Fibroblast of villous mesenchyme (primary cell): ENCODE measurements around the gene ATP11A. TPM values are rescaled to one million over a fixed set of nuclear protein-coding genes. Genes with fewer than 3 reads are reported as not detected.

Source experiments
- DNase-seq: peaks from one replicate; pipeline ENCODE4 v3.0.0-alpha.2; 2010; ENCODE audit warnings: low read depth
- H3K4me3 ChIP-seq: 2 replicates; pipeline ENCODE4 v1.5.1; 2011; ENCODE audit warnings: low read depth, mild to moderate bottlenecking, low read length
- total RNA-seq: library from RNA; depleted of rRNA; stranded (reverse); fragments of >200 nt; gene quantifications from 2 replicates; pipeline ENCODE4 v1.2.3, GENCODE V29; 2012
- TF ChIP-seq, protein P1 (sequence below): IDR thresholded peaks from 2 replicates; pipeline ENCODE4 v1.5.1; 2012; ENCODE audit warnings: low read depth, mild to moderate bottlenecking, low read length; ENCODE audit not compliant: insufficient read depth

Gene ATP11A
- total RNA-seq, 1 donor: 6.9 TPM

DNA sequence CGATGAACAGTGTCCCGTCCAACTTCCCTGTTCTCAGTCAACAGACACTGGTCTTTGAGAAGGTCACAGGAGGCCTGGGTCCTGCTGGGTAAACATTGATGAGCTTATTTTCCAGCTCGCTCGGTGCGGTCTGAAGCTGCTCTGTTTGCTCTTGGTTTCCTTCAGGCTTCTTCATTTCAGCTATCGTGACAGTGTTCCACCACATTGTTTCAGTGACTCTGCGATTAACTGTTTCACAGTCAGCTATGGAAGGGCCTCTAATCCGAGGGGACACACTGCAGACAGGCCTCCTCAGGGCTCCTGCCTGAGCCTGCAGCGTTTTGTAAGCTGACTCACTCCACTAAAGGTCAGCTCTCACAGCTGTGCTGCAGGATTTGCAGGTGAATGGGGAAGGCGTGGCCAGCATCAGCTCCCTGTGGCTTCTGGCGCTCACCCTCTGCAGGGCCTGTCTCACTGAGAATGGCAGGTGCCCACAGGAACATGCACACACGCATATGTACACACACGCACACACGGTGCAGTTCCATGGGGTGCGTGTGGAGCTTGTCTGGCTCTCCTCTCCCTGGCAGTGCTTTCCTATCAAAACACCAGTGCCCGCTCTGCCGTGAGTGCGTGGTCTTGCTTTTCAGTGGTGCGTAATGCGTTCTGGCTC lies 216.3 kb downstream of the ATP11A start:
- no peak overlapping the region for H3K4me3 ChIP-seq
- TF ChIP-seq, protein P1, sequence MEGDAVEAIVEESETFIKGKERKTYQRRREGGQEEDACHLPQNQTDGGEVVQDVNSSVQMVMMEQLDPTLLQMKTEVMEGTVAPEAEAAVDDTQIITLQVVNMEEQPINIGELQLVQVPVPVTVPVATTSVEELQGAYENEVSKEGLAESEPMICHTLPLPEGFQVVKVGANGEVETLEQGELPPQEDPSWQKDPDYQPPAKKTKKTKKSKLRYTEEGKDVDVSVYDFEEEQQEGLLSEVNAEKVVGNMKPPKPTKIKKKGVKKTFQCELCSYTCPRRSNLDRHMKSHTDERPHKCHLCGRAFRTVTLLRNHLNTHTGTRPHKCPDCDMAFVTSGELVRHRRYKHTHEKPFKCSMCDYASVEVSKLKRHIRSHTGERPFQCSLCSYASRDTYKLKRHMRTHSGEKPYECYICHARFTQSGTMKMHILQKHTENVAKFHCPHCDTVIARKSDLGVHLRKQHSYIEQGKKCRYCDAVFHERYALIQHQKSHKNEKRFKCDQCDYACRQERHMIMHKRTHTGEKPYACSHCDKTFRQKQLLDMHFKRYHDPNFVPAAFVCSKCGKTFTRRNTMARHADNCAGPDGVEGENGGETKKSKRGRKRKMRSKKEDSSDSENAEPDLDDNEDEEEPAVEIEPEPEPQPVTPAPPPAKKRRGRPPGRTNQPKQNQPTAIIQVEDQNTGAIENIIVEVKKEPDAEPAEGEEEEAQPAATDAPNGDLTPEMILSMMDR: no peak
- DNase-seq: no peak

DNA sequence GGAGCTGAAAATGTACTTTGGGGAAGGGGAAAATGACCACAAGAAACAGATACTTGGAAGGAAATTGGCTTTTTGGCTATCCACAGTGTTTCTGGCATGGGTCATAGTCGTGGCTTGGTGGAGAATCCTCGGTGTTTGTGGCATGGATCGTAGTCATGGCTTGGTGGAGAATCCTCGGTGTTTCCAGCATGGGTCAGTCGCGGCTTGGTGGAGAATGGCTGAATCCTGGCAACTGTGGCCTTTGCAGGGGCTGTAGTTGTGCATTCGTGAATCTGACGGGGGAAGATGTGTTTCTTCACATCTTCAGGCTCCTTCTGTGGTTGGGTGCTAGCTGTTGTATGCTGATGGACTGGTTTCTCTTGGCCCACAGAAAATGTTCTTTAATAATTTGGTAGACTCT lies 217.4 kb downstream of the ATP11A start:
- TF ChIP-seq, protein P1: no peak
- no peak overlapping the region for H3K4me3 ChIP-seq
- no peak for DNase-seq

DNA sequence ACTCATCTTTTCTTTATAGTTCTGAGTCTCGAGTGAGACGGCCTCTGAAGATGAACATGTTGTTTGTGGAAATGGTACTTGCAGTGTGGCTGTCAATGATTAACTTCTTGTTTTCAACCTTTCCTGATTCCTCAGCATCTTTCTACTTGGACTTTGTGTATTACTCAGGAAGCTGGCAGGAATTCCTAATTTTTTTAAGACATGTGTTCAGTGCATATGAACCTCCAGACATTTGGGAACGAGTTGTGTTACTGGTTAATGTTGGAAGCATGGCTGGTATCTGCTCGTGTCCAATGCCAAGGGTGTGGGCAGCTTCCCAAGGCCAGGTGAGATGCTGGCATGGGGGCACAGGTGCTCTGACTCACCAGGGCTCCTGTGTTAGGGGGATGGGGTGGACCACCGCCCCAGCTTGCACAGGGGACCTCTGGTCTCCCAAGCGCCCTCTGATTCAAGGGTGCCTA lies 218.1 kb downstream of the ATP11A start:
- no peak for DNase-seq
- TF ChIP-seq, protein P1: no peak
- no peak overlapping the region for H3K4me3 ChIP-seq

DNA sequence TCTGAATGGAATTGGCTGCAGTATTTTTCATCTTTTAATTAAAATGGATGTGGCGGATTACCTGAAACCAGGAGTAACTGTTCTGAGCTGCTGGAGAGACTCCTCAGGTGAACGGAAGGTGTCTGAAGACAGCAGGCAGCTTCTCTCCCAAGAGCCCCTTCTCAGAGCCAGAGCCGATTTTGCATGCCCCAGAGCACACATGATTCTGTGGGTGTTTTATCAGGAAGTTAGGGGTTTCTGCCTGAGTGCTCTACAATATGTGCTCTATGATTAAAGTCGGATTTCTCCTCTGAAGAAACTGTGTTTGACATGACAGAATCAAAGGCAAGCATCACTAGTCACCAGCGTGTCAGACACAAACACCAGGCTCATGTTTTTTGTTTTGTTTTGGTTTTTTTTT lies 218.5 kb downstream of the ATP11A start:
- TF ChIP-seq, protein P1: no peak
- no peak overlapping the region for H3K4me3 ChIP-seq
- no peak for DNase-seq

DNA sequence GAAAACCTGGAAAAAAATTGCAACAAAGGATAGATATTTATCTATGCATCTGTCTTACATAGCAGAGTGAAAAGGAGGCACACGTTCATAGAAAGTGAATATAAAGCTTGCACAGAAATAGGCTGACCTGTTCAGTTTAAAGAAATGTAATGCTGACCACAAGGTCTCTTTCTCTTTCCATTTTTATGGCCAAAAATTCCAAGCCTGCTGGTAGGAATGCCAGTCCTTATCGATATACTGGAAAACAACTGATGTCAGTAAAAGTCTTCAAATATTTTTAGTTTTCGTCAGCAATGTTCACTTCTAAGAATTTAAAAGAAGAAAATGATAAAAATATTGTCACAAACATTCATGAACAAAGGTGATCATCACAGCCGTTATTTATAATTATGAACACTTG lies 220.2 kb downstream of the ATP11A start:
- TF ChIP-seq, protein P1: no peak
- no peak overlapping the region for H3K4me3 ChIP-seq
- DNase-seq: no peak

DNA sequence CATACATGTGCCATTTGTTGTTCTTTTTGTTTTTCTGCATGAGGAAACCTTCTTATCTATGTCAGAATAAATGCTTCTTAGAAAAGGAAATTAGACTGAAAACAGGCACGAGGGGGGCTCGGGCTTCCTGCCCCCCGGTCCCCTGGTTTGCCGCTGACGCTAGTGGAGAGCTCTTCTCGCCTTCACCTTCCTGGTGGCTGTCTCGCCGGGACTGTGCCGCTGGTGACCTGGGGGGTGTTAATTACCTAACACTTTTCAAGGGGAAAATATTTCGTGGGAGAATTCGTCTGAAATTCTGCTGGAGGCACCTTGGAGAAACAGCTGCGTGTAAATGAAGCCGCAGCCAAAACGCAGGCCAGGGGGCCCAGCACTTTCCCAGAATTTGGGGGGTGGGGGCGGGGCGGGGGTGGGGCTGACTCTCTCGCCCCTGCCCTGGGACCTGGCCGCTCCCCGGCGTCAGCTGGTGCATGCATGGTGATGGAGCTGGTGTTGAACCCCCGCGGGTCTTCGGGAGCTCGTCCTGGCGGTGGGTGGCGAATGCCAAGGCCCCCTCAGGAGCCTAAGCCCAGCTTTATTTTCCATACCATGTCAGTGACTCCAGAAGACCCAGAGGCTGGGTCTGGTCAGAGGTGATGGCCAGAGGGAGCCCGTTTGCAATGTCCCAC lies 220.9 kb downstream of the ATP11A start:
- no peak for DNase-seq
- TF ChIP-seq, protein P1: no peak
- H3K4me3 ChIP-seq: no peak overlapping the region
